Right lobe of liver (tissue), 4 donors: ENCODE results near the gene ZSWIM5.

ENCODE experiments used
- POLR2A ChIP-seq: fragments of 450-650 bp; IDR thresholded peaks from one replicate; pipeline ENCODE4 v1.6.1; 2017; ENCODE audit warnings: antibody characterized with exemption, mild to moderate bottlenecking
- TF ChIP-seq, protein P1 (sequence below), 4 donors: fragments of 200-600 bp in 3 of 4; fragments of 450-650 bp in 1 of 4; IDR thresholded peaks; one replicate each; pipeline versions ENCODE4 v1.5.1 to v1.8.0; 2016 to 2022; ENCODE audit warnings: antibody characterized with exemption in 4 of 4, mild to moderate bottlenecking in 2 of 4
- donor health status: DM: no; HTN: no; CAD: no.
- donor health status: DM: no; HTN: no; CAD: no.
- donor health status: DM: no; HTN: yes; CAD: no.

DNA sequence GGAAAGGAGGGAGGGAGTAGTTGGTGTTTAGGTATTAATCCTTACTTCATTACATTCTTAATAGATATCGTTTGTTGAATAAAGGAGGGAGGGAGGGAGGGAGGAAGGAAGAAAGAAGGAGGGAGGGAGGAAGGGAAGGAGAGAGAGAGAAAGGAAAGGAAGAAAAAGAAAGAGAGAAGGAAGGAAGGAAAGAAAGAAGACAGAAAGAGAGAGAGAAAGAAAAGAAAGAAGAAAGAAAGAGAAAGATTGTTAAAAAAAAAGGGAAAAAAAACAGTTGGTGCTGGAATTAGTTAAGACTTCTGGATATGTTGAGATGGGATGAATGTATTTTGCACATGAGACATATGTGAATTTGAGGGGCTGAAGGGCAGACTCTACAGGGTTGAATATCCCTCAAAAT lies 44.1 kb upstream of the ZSWIM5 start:
- TF ChIP-seq, protein P1, sequence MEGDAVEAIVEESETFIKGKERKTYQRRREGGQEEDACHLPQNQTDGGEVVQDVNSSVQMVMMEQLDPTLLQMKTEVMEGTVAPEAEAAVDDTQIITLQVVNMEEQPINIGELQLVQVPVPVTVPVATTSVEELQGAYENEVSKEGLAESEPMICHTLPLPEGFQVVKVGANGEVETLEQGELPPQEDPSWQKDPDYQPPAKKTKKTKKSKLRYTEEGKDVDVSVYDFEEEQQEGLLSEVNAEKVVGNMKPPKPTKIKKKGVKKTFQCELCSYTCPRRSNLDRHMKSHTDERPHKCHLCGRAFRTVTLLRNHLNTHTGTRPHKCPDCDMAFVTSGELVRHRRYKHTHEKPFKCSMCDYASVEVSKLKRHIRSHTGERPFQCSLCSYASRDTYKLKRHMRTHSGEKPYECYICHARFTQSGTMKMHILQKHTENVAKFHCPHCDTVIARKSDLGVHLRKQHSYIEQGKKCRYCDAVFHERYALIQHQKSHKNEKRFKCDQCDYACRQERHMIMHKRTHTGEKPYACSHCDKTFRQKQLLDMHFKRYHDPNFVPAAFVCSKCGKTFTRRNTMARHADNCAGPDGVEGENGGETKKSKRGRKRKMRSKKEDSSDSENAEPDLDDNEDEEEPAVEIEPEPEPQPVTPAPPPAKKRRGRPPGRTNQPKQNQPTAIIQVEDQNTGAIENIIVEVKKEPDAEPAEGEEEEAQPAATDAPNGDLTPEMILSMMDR (IDR thresholded peaks at IDR 0.05): no peak
- TF ChIP-seq POLR2A: no peak
